OCI-LY1 (cell line): Measurements from ENCODE around the gene KANSL3.

Experiments
- H2AFZ ChIP-seq: fragments of 200-600 bp; sonication (generic), shearing (Covaris generic); 2 replicates; pipeline ENCODE4 v1.6.0; 2014; ENCODE audit warnings: antibody characterized with exemption, mild to moderate bottlenecking, low read length
- H3F3A ChIP-seq: fragments of 200-600 bp; sonication (generic), shearing (Covaris generic); 2 replicates; pipeline ENCODE4 v1.6.0; 2014; ENCODE audit warnings: mild to moderate bottlenecking, antibody characterized with exemption, low read length, moderate library complexity; ENCODE audit not compliant: insufficient read depth
- H3K27ac ChIP-seq: fragments of 200-600 bp; sonication (generic); 2 replicates; pipeline ENCODE4 v1.5.1; 2014; ENCODE audit warnings: low read length, mixed run types, mild to moderate bottlenecking, low read depth; ENCODE audit not compliant: poor library complexity, severe bottlenecking
- H3K27me3 ChIP-seq: fragments of 200-600 bp; sonication (generic); 2 replicates; pipeline ENCODE4 v1.6.0; 2014; ENCODE audit warnings: antibody characterized with exemption, mild to moderate bottlenecking, low read length, moderate library complexity; ENCODE audit not compliant: insufficient read depth
- H3K36me3 ChIP-seq: fragments of 200-600 bp; sonication (generic); 2 replicates; pipeline ENCODE4 v1.6.1; 2014; ENCODE audit warnings: mild to moderate bottlenecking, antibody characterized with exemption, low read length, moderate library complexity, mixed read lengths; ENCODE audit not compliant: insufficient read depth
- H3K4me1 ChIP-seq: fragments of 200-600 bp; sonication (generic); 2 replicates; pipeline ENCODE4 v1.5.1; 2014; ENCODE audit warnings: mild to moderate bottlenecking, low read length, moderate library complexity; ENCODE audit not compliant: insufficient read depth, severe bottlenecking
- H3K4me2 ChIP-seq: fragments of 200-600 bp; sonication (generic), shearing (Covaris generic); 2 replicates; pipeline ENCODE4 v1.6.1; 2014; ENCODE audit warnings: low read length
- H3K4me3 ChIP-seq: fragments of 200-600 bp; sonication (generic); 2 replicates; pipeline ENCODE4 v1.5.1; 2014; ENCODE audit warnings: low read length, low read depth, mild to moderate bottlenecking, mixed read lengths; ENCODE audit not compliant: poor library complexity, severe bottlenecking
- H3K79me2 ChIP-seq: fragments of 200-600 bp; shearing (Covaris generic); 2 replicates; pipeline ENCODE4 v1.6.1; 2016; ENCODE audit warnings: mixed run types, low read length, mixed read lengths; ENCODE audit not compliant: insufficient read depth
- H3K9ac ChIP-seq: fragments of 200-600 bp; sonication (generic), shearing (Covaris generic); 2 replicates; pipeline ENCODE4 v1.6.1; 2014; ENCODE audit warnings: mild to moderate bottlenecking, low read length, mixed read lengths
- H3K9me2 ChIP-seq: fragments of 200-600 bp; sonication (generic), shearing (Covaris generic); 2 replicates; pipeline ENCODE4 v1.6.1; 2014; ENCODE audit warnings: low read depth, mild to moderate bottlenecking, low read length, mixed read lengths
- H3K9me3 ChIP-seq: fragments of 200-600 bp; shearing (Covaris generic); 2 replicates; pipeline ENCODE4 v1.6.1; 2014; ENCODE audit warnings: low read length, mixed read lengths
- H4K20me1 ChIP-seq: fragments of 200-600 bp; sonication (generic), shearing (Covaris generic); 2 replicates; pipeline ENCODE4 v1.6.0; 2016; ENCODE audit warnings: mild to moderate bottlenecking, low read length; ENCODE audit not compliant: insufficient read depth
- EZH2 ChIP-seq: fragments of 200-600 bp; sonication (generic), shearing (Covaris generic); IDR thresholded peaks from 2 replicates; pipeline ENCODE4 v1.8.0; 2017; ENCODE audit warnings: borderline replicate concordance, mixed run types, mild to moderate bottlenecking, antibody characterized with exemption, low read length, moderate library complexity, mixed read lengths
- TF ChIP-seq, protein P1 (sequence below): fragments of 200-600 bp; sonication (generic), shearing (Covaris generic); IDR thresholded peaks from 2 replicates; pipeline ENCODE4 v1.5.1; 2017; ENCODE audit warnings: mild to moderate bottlenecking, antibody characterized with exemption, low read length, moderate library complexity, mixed read lengths

The KANSL3 gene

DNA sequence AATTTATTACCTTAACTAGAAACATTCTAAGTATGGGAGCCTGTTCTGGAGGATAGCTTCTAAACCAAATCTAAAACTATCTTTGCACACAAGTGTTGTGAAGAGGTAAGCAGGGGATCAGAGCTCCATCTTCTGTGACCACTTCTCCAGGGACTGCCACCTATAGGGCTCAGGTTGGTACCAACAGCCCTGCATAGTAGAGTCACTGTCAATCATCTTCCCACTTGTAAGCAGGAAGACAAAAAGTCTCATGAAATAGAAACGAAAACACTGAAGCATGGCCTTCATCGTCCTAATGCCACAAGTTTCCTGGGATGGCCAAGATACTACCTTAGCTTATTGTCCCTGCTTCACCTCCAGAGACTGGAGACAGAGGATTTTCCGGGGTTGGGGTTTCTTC is 43.8 kb downstream of the KANSL3 start:
- Histone ChIP-seq H3K9ac (no peak overlapping the region), H3K36me3 (peaks cover 70% of the 10 kb centered on the region), H3K27me3 (no peaks in the 10 kb centered on the region), H3K9me3 (no peaks in the 10 kb centered on the region), H3K4me3 (no peak overlapping the region), H3K4me1 (no peaks in the 10 kb centered on the region), H3K4me2 (no peak overlapping the region), H4K20me1 (no peaks in the 10 kb centered on the region), H3K9me2 (no peaks in the 10 kb centered on the region), H3F3A (no peaks in the 10 kb centered on the region), H3K27ac (no peak overlapping the region), H3K79me2 (no peaks in the 10 kb centered on the region), H2AFZ (no peak overlapping the region)
- TF ChIP-seq, protein P1, sequence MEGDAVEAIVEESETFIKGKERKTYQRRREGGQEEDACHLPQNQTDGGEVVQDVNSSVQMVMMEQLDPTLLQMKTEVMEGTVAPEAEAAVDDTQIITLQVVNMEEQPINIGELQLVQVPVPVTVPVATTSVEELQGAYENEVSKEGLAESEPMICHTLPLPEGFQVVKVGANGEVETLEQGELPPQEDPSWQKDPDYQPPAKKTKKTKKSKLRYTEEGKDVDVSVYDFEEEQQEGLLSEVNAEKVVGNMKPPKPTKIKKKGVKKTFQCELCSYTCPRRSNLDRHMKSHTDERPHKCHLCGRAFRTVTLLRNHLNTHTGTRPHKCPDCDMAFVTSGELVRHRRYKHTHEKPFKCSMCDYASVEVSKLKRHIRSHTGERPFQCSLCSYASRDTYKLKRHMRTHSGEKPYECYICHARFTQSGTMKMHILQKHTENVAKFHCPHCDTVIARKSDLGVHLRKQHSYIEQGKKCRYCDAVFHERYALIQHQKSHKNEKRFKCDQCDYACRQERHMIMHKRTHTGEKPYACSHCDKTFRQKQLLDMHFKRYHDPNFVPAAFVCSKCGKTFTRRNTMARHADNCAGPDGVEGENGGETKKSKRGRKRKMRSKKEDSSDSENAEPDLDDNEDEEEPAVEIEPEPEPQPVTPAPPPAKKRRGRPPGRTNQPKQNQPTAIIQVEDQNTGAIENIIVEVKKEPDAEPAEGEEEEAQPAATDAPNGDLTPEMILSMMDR = no peak
- no peak for TF ChIP-seq EZH2

DNA sequence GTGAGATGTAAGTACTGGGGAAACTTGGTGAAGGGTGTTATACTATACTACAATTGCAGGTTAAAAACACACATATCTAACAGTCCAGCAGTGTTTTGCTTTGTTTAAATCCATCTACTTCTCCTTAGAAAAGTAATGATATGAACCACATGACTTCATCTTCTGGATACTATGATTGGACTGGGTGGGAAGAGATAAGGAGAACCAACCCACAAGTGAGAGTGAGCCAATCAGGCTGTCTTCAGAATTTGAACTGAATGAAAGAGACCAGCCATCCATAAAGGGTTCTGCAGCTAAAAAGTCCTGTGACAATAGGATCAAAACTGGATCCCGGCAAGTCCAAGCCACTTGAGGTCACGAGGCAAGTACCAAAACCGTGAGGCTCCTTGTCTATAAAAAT is 46.6 kb downstream of the KANSL3 start:
- Histone ChIP-seq H3K27me3 (no peaks in the 10 kb centered on the region), H3K9ac (no peak overlapping the region), H3K4me3 (no peak overlapping the region), H3K9me3 (no peaks in the 10 kb centered on the region), H3K4me1 (no peaks in the 10 kb centered on the region), H3F3A (no peaks in the 10 kb centered on the region), H3K4me2 (no peak overlapping the region), H2AFZ (no peak overlapping the region), H3K36me3 (peaks cover 47% of the 10 kb centered on the region), H3K27ac (no peak overlapping the region), H4K20me1 (no peaks in the 10 kb centered on the region), H3K79me2 (no peaks in the 10 kb centered on the region), H3K9me2 (no peaks in the 10 kb centered on the region)
- TF ChIP-seq, protein P1 = no peak
- no peak for TF ChIP-seq EZH2

DNA sequence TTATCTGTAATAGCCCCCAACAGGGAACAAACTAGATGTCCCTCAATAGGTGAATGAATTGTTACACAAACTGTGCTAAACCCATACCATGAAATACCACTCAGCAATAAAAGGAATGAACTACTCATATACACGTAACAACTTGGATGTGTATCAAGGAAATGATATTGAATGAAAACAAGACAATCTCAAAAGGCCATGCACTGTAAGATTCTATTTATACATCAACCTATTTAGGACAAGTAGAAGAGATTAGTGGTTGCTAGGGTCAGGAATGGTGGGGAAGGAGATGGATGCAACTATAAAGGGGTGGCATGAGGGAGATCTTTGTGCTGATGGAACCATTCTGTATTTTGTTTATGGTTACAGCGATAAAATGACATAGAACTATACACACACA is 47.1 kb downstream of the KANSL3 start:
- no peak overlapping the region for H3K4me2 ChIP-seq
- no peaks in the 10 kb centered on the region for H3K9me3 ChIP-seq
- TF ChIP-seq, protein P1 = no peak
- no peak for TF ChIP-seq EZH2
- no peaks in the 10 kb centered on the region for H3K79me2 ChIP-seq
- no peaks in the 10 kb centered on the region for H4K20me1 ChIP-seq
- H3K36me3 ChIP-seq = peaks cover 42% of the 10 kb centered on the region
- H3K27ac ChIP-seq = no peak overlapping the region
- no peaks in the 10 kb centered on the region for H3F3A ChIP-seq
- H3K4me3 ChIP-seq = no peak overlapping the region
- H3K27me3 ChIP-seq = no peaks in the 10 kb centered on the region
- no peaks in the 10 kb centered on the region for H3K4me1 ChIP-seq
- no peak overlapping the region for H2AFZ ChIP-seq
- H3K9me2 ChIP-seq = no peaks in the 10 kb centered on the region
- H3K9ac ChIP-seq = no peak overlapping the region
